Occipital lobe (tissue), 2 donors: ENCODE data around the gene TMC3. TPM values are rescaled to one million over a fixed set of nuclear protein-coding genes. Genes with fewer than 3 reads are reported as not detected.

ENCODE experiments used
- DNase-seq: peaks from one replicate; lab custom pipeline; 2025; lab: John Stamatoyannopoulos, UW
- total RNA-seq: library from RNA; depleted of rRNA; stranded (reverse); fragments of >200 nt; gene quantifications from one replicate; pipeline ENCODE4 v1.2.3, GENCODE V29; 2014

Gene TMC3
- total RNA-seq, 1 donor from 2014 or later: 0.47 TPM

DNA sequence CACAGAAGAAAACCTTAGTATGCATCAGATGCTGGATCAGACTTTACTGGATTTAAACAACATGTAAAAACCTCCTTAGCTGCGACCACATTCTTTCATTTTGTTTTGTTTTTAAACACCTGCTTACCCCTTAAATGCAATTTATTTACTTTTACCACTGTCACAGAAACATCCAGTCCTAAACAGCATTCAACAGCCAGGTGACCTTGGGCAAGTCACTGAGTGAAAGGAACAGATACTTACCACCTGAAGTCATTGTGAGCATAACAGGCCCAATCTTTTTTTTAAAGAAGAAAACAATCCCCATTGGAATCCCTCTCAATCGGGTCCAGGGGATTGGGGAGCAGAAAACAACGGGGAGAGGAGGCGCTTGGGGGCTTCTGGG is 50.5 kb downstream of the TMC3 start:
- no peak for DNase-seq

DNA sequence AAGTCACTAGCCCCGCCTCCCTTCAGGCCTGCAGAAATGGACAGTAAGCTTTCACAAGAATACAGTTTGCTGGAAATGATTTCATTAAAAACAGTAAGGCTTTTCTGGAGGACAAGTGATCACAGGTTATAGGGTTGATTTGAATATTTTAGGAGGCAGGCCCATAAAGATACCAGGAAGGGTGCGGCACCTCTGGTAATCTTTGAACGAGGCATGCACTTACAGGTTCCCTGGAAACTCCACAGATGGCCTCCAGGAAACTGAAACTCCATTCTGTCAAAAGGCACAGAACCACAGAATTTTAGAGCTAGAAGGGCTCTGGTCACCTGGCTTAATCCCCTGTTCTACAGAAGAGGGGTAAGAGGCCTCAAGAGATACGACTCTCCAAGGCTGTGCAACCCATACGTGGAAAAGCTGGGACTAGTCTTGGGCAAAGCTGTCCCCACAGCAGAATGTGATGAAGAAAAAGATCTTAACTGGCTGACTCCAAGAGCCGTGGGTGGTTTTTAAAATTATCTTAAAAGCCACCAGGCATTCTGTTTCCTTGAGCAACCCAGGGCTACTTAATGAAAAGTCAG is 51.2 kb downstream of the TMC3 start:
- DNase-seq: no peak

GRCh38 chr15:81321667-81322066 is 52.3 kb downstream of the TMC3 start:
- no peak for DNase-seq

- DNase-seq: no peak
These were observed 56.4 kb downstream of the TMC3 start for GRCh38 chr15:81317642-81318017.

DNA sequence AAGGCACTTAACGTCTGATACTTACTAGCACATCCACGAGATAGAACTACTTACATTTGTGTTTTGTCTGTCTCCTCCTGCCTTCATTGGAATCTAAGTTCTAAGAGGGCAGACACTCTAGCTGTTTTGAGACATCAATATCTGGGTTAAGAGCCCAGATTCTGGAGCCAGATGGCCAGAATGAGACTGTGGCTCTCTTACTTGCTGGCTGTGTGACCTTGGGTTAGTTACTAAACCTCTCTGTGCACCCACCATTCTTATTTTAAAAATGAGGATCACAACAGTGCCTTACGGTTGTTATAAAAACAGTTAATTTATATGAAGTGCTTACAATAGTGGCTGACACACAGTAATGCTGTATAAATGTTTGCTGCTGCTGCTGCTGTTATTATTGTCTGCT is 57.7 kb downstream of the TMC3 start:
- DNase-seq: no peak

DNA sequence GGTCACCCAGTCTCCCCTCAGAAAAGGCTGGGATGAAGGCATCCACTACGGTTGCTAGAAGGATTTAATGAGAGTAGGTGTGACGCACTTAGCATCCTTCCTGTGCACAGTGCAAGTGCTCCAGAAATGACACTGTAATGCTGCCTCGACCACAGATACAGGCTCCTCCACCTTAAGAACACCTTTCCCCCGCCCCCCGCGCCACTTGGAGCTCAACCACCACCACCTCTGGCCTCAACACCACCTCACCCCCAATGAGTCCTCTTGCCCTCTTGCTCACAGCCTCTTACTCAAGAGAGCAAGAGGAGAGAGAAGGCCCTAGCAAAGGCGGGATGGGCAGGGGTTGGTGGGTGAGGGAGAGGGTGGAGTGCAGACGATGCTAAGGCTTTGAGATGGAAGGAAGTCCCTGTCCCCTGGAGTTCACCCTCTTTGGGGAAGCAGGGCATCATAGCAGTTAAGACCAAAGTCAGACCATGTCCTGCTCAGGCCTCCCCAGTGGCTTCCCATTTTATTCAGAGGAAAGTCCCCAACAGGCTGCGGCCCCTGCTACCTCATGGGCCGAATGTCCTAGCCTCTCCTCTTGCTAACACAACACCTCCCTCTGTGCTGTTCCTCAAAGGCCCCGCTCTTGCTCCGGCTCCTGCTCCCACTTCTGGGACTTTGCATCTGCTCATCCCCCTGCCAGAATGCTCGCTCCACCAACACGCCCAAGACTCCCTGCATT is 58.4 kb downstream of the TMC3 start:
- no peak for DNase-seq

DNA sequence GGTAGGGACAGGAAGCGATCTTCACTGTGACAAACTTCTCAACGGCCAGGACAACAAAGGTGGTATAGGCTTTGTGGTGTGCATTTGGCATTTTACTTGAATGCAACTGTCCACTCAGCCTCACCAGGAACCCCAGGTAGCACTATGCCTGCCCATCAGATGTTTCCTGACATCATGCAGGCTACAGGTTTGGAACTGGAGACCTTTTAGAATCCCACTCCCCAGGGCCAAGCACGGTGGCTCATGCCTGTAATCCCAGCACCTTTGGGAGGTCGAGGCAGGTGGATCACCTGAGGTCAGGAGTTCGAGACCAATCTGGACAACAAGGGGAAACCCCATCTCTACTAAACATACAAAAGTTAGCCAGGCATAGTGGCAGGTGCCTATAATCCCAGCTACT is 59.6 kb downstream of the TMC3 start:
- no peak for DNase-seq

GRCh38 chr15:81313686-81314085 is 60.3 kb downstream of the TMC3 start:
- DNase-seq: no peak

GRCh38 chr15:81312790-81313543 is 61.0 kb downstream of the TMC3 start:
- peak; percentile 74 for DNase-seq

DNA sequence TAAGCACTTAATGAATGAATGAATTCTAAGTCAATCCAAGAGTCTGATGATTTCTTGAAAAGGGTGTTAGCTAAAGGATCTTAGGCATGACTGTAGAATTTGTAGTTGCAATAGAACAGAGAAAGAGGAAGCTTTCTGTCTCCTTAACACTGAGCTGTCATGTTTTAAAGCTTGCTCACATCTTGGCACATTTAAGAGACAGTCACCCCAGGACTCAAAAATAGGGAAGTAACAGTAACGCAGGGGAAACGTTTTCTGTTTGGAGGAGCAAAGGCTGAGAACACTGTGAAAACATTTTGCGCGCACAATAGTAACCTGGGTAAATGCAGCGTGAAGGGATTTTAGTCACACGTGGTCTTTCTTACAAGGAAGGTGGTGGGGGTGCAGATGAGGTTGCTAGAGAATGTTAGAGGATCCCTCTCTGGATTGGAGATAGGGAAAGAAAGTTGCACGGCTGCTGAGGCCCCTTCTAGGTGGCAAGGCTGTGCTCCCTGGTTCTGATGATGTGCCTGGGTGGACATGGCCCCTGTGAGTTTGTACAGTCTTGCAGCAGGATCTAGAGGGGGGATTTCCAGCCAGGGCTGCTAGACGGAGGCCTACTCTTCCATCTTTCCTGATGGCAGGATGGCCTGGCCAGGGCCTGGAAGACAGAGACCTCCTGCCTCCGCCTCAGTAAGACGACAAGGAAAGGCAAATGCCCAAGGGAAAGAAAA is 62.1 kb downstream of the TMC3 start:
- DNase-seq: no peak

GRCh38 chr15:81310480-81310879 is 63.5 kb downstream of the TMC3 start:
- no peak for DNase-seq

DNA sequence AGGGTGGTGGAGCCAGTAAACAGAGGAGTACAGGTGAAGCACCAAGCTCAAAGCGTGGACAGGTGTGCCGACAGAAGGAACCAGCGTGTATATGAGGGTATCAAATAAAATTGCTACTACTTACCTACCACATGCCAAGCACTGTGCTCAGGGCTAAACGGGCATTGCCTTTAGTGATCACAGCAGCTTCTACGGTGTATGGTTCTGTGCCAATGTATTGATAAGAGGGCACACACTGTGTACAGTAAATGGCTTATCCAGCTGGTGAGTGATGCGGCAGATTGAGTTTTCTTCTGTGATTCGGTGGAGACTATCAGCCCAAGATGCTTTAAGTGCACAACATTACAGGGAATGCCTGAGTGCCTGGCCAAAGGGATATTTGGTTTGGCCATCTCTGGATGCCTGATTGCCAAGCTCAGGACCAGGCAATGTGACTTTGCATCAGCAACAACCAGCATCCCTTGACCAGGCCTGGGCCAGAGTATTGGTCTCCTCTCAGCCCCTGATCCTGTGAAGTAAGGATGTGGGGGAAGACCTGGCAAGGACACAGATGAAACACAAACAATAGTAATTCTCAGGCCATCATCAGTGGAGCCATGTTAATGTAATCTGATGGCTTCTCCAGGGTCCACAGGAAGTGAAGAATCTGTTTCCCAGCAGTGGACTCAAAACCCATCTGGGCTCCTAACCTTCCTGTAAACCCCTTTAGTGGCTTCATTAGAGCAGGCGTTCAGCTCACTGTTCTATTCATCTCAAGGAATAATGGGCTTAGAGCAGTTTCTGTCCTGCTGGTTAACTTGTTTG is 64.2 kb downstream of the TMC3 start:
- no peak for DNase-seq

- DNase-seq: no peak
These were observed 65.8 kb downstream of the TMC3 start for GRCh38 chr15:81308260-81308659.

GRCh38 chr15:81304226-81304625 is 69.8 kb downstream of the TMC3 start:
- no peak for DNase-seq

DNA sequence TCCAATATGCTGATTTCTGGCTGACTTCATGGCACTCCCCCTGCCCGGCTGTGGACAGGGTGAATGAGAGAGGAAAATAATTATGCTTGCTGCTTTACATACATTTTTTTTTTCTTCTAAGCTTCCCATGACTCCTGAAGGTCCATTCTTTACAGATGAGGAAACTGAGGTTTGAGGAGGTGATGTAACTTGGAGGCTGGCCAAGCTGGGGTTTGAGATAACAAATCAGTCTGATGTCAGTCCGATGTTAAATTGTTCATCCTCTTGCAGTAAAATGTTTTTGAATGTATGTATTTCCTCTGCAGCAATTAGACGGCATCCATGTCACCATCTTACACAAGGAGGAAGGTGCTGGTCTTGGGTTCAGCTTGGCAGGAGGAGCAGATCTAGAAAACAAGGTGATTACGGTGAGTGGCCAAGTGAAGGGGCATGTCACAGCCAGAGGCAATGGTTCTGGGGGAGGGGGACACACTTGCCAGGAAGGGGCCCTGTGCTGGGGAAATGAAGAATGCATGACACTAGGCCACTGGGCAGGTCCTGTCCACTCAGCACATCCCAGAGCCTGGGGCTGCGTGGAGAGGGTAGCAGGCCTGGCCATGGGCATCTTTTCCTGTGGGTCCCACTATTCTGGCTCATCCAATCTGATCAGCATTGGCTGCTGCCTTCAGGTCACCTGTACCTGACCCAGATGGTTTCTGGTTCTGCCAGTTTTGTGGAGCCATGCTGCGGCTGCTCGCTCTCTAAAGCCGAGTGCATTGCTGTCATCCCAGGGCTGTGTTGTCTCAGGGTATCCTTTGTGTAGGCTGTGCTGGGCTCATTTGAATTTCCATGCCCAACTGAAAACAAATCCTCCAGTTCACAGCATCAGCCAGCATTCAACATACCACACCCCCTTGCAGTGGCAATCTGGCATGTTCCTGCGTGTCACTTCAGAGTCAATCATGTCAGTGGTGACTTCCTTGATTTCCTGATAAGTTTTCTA is 70.5 kb downstream of the TMC3 start:
- no peak for DNase-seq

DNA sequence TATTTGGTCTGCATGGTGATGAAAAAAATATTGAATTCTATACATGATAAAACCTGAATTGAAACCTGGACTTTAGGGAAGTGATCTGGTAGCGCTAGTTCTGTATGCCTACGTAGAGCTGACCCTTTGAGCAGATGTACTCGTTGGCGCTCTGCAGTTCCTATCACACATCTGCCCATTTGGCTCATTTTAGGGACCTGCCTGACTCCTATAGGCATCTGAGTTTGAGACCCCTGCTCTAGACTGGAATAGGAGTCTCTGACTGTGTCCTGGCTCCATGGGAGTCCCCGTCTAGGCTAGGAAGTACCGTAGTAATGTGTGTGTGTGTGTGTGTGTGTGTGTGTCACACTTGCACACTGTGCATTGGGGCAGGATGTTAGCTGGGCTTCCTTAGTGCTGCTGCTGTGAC is 71.3 kb downstream of the TMC3 start:
- DNase-seq: no peak

GRCh38 chr15:81301815-81302399 is 72.1 kb downstream of the TMC3 start:
- DNase-seq: no peak

GRCh38 chr15:81301385-81301784 is 72.6 kb downstream of the TMC3 start:
- no peak for DNase-seq

DNA sequence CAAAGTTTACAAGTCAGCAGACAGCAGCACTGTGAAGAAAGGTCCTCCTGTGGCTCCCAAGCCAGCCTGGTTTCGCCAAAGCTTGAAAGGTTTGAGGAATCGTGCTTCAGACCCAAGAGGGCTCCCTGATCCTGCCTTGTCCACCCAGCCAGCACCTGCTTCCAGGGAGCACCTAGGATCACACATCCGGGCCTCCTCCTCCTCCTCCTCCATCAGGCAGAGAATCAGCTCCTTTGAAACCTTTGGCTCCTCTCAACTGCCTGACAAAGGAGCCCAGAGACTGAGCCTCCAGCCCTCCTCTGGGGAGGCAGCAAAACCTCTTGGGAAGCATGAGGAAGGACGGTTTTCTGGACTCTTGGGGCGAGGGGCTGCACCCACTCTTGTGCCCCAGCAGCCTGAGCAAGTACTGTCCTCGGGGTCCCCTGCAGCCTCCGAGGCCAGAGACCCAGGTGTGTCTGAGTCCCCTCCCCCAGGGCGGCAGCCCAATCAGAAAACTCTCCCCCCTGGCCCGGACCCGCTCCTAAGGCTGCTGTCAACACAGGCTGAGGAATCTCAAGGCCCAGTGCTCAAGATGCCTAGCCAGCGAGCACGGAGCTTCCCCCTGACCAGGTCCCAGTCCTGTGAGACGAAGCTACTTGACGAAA is 74.3 kb downstream of the TMC3 start:
- DNase-seq: no peak
